GM21825 (cell line): ENCODE results near the gene FGF14.
A peak's percentile ranks its signal among the peaks of the same experiment; 100 is the strongest.

Experiments
- ATAC-seq: cut with Tn5 transposase; IDR thresholded peaks from one replicate; pipeline ENCODE4 v1.9.1; 2021; ENCODE audit warnings: mild to moderate bottlenecking, moderate library complexity; ENCODE audit not compliant: unreplicated experiment

Gene FGF14

GRCh38 chr13:101751488-101751887 is 650.4 kb downstream of the FGF14 start:
- ATAC-seq = no peak

DNA sequence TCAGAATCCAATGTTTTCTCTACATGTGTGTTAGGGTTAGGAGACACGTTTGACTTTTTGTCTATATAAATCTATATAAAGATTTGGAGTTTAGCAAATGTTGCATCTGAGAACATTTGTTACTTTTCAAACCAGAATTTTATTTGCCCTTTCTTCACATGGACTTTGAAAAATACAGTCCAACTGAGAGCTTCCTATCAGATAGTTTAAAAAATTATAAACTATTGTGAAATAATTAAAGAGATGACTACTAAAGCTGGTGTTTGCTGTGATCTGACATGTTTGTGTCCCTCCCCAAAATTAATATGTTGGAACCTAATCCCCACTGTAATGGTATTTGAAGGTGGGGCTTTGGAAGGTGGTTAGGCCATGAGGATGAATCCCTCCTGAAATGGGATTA is 652.3 kb downstream of the FGF14 start:
- ATAC-seq = no peak

GRCh38 chr13:101747039-101747438 is 654.8 kb downstream of the FGF14 start:
- no peak for ATAC-seq

DNA sequence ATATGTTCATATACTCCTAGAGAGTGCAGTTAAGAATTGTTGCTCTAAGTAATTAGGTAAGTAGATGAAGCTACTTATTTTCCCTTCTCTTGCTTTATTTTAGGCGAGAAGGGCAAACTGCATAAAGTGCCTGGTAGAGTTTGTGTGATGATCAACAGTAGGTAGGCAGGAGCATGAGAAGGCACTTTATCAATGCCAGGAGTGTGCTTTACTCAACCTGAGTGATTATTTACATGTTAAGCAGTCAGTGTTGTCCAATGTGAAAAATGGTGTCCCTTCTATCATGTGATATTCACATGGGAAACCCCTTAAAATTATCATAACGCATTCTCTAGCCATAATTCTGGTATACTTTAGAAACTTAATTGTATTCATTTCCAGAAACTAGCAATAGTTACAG is 655.3 kb downstream of the FGF14 start:
- no peak for ATAC-seq

GRCh38 chr13:101739382-101740178 is 662.3 kb downstream of the FGF14 start:
- ATAC-seq = peak; percentile 97

- ATAC-seq = no peak
Measured at GRCh38 chr13:101738336-101738735, 663.5 kb downstream of the FGF14 start.

- no peak for ATAC-seq
Measured at GRCh38 chr13:101736566-101736965, 665.3 kb downstream of the FGF14 start.

GRCh38 chr13:101730420-101731000 is 671.3 kb downstream of the FGF14 start:
- ATAC-seq = no peak

GRCh38 chr13:101728615-101729014 is 673.2 kb downstream of the FGF14 start:
- no peak for ATAC-seq

GRCh38 chr13:101728021-101728420 is 673.8 kb downstream of the FGF14 start:
- no peak for ATAC-seq

DNA sequence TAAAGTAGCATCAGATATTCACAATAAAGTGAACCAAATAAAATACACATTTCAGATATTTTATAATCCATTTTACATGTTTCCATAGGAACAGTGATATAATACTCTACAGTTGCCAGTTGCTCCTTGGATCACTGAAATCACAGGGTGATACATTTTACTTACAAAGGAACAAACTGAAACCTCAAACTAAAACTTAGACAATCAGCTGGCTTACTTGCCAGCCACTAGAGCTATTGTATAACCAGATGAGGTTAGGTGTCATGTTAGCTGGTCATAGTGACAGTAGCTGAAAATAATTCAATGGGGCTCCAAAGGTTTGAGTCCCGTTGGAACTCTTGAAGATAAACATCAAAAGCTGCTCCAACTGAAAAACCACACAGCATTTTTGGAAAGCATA is 674.7 kb downstream of the FGF14 start:
- ATAC-seq = no peak

- no peak for ATAC-seq
Measured at GRCh38 chr13:101726681-101727080, 675.2 kb downstream of the FGF14 start.

DNA sequence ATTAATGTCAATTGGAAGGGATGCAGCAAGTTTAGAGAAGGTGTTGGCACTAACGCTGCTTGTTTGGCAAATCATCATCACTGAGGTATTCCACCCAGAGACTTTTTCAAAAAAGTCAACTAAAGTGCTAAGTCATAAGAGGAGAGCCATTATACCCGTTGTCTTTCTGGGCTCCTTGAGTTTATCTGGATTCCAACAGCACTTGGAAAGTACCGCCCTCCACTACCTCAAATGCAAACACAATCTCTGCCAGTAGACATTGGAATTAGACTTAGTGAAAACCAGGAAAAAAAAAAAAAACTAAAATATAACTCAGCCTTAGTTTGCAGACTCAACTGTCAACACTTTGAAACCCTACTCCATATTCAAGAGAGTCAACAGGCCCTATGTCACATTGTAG is 683.4 kb downstream of the FGF14 start:
- no peak for ATAC-seq

DNA sequence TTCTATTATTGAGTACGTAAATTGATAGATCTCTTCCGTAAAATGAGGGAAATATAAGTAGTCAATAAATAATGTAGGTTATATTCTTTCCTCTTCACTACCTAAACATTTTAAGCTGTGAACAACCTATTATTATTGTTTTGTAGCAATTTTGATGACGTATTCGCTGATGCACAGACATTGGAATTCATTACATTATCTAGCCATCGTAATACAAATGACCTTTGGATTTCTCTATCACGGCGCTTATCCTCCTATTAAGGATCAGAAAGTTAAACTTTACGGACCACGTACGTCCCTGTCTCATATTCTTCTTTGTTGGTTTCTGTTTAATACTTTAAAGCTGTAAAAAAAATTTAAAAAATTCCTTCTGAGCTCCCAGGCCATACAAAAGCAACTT is 684.5 kb downstream of the FGF14 start:
- no peak for ATAC-seq

- no peak for ATAC-seq
Measured at GRCh38 chr13:101714195-101714594, 687.7 kb downstream of the FGF14 start.

- no peak for ATAC-seq
Measured at GRCh38 chr13:101712026-101712348, 689.9 kb downstream of the FGF14 start.

DNA sequence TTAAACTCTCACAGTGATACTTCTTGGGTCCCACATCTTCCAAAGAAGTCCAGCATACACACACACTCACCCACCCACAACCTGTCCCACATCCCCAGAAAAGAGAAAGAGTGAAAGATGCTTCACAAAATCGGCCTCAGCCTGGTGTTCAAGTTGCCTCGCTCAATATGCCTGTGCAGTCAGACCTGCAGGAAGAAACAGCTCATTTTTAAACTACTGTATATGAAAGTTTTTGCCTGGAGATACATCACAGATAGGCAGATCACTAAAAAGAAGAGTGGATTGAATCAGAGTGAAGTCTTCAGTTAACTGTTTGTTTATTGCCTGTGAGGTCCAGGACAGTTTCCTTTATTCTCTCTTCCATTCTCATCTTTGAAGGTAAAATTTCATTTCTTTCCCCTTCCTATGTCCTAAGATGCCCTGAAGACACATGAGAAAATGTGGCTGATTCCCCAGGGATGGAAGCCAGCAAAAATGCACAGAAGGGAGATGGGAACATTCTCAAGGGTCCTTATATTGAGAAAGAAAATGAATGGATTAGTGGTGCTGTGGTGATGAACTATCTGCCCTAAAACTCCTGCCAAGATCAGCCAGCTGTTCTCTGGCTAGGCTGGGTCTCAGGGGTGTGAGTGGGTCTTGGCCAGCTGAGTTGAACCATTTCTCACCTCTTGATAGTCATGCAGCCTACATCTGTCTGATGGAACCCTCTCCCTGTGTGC is 690.4 kb downstream of the FGF14 start:
- ATAC-seq = no peak

- no peak for ATAC-seq
Measured at GRCh38 chr13:101709952-101710351, 691.9 kb downstream of the FGF14 start.

DNA sequence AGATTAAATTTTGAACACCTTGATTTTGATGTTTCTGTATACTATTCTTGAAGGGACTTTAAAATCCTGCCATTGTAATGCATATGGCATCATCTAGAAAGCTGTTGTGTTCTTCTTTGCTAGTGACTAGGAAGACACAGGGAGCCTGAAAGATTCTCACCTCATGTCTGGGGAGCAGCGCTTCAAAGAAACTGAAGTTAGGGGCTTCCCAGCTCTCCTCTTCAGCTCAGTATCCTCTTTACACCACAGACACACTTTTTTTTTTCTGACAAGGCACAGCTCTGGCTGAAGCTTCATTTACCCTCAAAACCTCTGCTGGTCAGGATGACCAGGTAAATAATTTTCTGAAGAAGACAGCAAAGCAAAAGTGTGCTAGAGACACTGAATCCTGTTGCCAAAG is 693.7 kb downstream of the FGF14 start:
- no peak for ATAC-seq

- ATAC-seq = no peak
Measured at GRCh38 chr13:101707659-101708058, 694.2 kb downstream of the FGF14 start.

DNA sequence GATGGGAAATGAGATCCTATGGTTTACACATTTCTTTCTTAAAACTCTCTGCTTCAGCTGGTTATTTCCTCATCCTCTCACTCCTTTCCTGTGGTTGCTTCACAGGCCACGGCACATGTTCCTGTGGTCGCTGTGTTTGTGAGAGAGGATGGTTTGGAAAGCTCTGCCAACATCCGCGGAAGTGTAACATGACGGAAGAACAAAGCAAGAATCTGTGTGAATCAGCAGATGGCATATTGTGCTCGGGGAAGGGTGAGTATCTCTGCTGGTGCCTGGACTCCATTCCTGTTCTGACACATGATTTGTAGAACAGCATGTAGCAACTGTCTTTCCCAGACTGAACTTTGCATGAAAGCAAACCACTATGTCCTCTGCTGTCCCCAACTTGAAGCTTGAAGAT is 695.2 kb downstream of the FGF14 start:
- ATAC-seq = no peak

DNA sequence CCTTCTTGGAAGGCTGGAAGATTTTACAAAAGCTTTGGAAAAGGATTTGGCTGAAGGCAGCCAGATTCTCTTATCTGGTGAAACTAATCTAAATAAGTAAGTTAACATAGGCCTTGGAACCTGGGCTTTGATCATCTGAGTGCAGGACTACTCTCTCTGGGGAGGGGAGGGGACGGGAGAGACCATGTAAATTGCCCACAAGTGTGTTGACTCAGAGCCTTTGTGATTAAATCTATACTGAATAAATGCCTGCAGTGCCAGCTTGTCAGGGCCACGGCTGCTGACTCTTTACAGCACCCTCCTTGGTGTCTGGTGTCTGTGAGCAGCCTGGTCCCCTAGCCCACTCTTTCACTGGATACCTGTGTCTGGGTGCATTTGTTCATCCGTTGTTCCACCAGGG is 698.0 kb downstream of the FGF14 start:
- ATAC-seq = no peak
